ENCODE data around the gene ARV1. TPM values are rescaled to one million over a fixed set of nuclear protein-coding genes. Genes with fewer than 3 reads are reported as not detected.
"Not testable (repeated sequence)": the region's sequence is repeated elsewhere in the genome, so short reads cannot be mapped to it uniquely, and the experiment has no call there.

Gene ARV1
- total RNA-seq, 1 donor = 19.0 TPM

- DNase-seq (ENCODE audit: low read depth) = peak; percentile 58
- TF ChIP-seq CTCF (IDR thresholded peaks at IDR 0.05; ENCODE audit: insufficient read depth, low read depth, low read length) = no peak
- H3K4me3 ChIP-seq (ENCODE audit: low read depth, low read length) = no peak overlapping the region
Measured at GRCh38 chr1:231021540-231022031, 42.7 kb downstream of the ARV1 start.

- not testable (repeated sequence) for H3K4me3 ChIP-seq (ENCODE audit: low read depth, low read length); DNase-seq (ENCODE audit: low read depth)
Measured at GRCh38 chr1:231022543-231022942, 43.6 kb downstream of the ARV1 start.

- no peak for DNase-seq (ENCODE audit: low read depth)
- H3K4me3 ChIP-seq (ENCODE audit: low read depth, low read length) = no peak overlapping the region
- no peak for TF ChIP-seq CTCF (IDR thresholded peaks at IDR 0.05; ENCODE audit: insufficient read depth, low read depth, low read length)
Measured at GRCh38 chr1:231023150-231023549, 44.3 kb downstream of the ARV1 start.

- no peak for TF ChIP-seq CTCF (IDR thresholded peaks at IDR 0.05; ENCODE audit: insufficient read depth, low read depth, low read length)
- peak; percentile 62 for DNase-seq (ENCODE audit: low read depth)
- no peak overlapping the region for H3K4me3 ChIP-seq (ENCODE audit: low read depth, low read length)
Measured at GRCh38 chr1:231026576-231026975, 47.7 kb downstream of the ARV1 start.

GRCh38 chr1:231027136-231027925, 48.4 kb downstream of the ARV1 start:
- H3K4me3 ChIP-seq (ENCODE audit: low read depth, low read length) = no peak overlapping the region
- peak; percentile 77 for DNase-seq (ENCODE audit: low read depth)
- no peak for TF ChIP-seq CTCF (IDR thresholded peaks at IDR 0.05; ENCODE audit: insufficient read depth, low read depth, low read length)

- DNase-seq (ENCODE audit: low read depth) = no peak
- no peak for TF ChIP-seq CTCF (IDR thresholded peaks at IDR 0.05; ENCODE audit: insufficient read depth, low read depth, low read length)
- H3K4me3 ChIP-seq (ENCODE audit: low read depth, low read length) = no peak overlapping the region
Measured at GRCh38 chr1:231027971-231028370, 49.1 kb downstream of the ARV1 start.

GRCh38 chr1:231028682-231029081, 49.8 kb downstream of the ARV1 start:
- TF ChIP-seq CTCF (IDR thresholded peaks at IDR 0.05; ENCODE audit: insufficient read depth, low read depth, low read length) = no peak
- no peak for DNase-seq (ENCODE audit: low read depth)
- no peak overlapping the region for H3K4me3 ChIP-seq (ENCODE audit: low read depth, low read length)

- DNase-seq (ENCODE audit: low read depth); H3K4me3 ChIP-seq (ENCODE audit: low read depth, low read length): not testable (repeated sequence)
Measured at GRCh38 chr1:231029247-231029646, 50.4 kb downstream of the ARV1 start.

Data from fibroblast of villous mesenchyme (primary cell).